Astrocyte of the cerebellum (primary cell): Measurements from ENCODE around the gene MLH1.

Experiments
- DNase-seq: peaks from one replicate; pipeline ENCODE4 v3.0.0-alpha.2; 2011; ENCODE audit warnings: low read depth
- H3K4me3 ChIP-seq: 2 replicates; pipeline ENCODE4 v1.5.1; 2011; ENCODE audit warnings: mild to moderate bottlenecking, low read depth, low read length, moderate library complexity
- in situ Hi-C: cut with HindIII; loops from 2 replicates; pipeline ENCODE4 v1.10.0; 2017; ENCODE audit warnings: low sequenced_read_pairs
- TF ChIP-seq, protein P1 (sequence below): IDR thresholded peaks from 2 replicates; pipeline ENCODE4 v1.5.1; 2012; ENCODE audit warnings: low read length, low read depth, moderate library complexity, mild to moderate bottlenecking; ENCODE audit errors: missing control alignments

Gene MLH1

GRCh38 chr3:36991923-36992805, 1.2 kb upstream of the MLH1 start:
- DNase-seq = peak; percentile 23
- peak overlapping the region; percentile 63 for H3K4me3 ChIP-seq
- in situ Hi-C loops = no loop called here
- TF ChIP-seq, protein P1, sequence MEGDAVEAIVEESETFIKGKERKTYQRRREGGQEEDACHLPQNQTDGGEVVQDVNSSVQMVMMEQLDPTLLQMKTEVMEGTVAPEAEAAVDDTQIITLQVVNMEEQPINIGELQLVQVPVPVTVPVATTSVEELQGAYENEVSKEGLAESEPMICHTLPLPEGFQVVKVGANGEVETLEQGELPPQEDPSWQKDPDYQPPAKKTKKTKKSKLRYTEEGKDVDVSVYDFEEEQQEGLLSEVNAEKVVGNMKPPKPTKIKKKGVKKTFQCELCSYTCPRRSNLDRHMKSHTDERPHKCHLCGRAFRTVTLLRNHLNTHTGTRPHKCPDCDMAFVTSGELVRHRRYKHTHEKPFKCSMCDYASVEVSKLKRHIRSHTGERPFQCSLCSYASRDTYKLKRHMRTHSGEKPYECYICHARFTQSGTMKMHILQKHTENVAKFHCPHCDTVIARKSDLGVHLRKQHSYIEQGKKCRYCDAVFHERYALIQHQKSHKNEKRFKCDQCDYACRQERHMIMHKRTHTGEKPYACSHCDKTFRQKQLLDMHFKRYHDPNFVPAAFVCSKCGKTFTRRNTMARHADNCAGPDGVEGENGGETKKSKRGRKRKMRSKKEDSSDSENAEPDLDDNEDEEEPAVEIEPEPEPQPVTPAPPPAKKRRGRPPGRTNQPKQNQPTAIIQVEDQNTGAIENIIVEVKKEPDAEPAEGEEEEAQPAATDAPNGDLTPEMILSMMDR = no peak

DNA sequence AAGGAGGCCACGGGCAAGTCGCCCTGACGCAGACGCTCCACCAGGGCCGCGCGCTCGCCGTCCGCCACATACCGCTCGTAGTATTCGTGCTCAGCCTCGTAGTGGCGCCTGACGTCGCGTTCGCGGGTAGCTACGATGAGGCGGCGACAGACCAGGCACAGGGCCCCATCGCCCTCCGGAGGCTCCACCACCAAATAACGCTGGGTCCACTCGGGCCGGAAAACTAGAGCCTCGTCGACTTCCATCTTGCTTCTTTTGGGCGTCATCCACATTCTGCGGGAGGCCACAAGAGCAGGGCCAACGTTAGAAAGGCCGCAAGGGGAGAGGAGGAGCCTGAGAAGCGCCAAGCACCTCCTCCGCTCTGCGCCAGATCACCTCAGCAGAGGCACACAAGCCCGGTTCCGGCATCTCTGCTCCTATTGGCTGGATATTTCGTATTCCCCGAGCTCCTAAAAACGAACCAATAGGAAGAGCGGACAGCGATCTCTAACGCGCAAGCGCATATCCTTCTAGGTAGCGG, 452 bp upstream of the MLH1 start, which contains the start of gene EPM2AIP1:
EPM2AIP1 (minus strand) TSS at position 326 of the 520 bp plus-strand sequence; CDS start at position 272, 54 bp downstream.
- in situ Hi-C loops = no loop called here

DNA sequence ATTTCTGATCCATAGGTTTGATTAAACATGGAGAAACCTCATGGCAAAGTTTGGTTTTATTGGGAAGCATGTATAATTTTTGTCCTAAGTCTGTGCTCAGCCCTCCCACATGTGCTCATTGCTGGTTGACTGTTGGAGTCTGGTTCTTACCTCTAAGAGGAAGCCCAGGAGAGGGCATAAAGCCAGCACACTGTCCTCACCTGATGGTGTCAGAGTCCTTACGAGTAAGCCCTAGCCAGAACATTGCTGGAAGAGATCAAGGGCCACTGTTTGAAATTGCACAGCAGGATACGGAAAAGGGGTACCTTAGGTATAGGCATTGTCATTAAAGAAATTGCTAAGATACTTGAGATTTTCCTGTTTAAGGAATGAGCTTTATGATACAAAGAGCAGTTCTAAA, 21.3 kb downstream of the MLH1 start:
- in situ Hi-C loops = no loop called here
- no peak overlapping the region for H3K4me3 ChIP-seq
- DNase-seq = no peak
- TF ChIP-seq, protein P1 = no peak

More for the DNA sequence above, 452 bp upstream of the MLH1 start, which contains the start of gene EPM2AIP1:
- DNase-seq = no peak
- peak within 1 kb of the TSS; percentile 63 for H3K4me3 ChIP-seq
- TF ChIP-seq, protein P1 = peak; percentile 11

GRCh38 chr3:37015642-37016041, 22.3 kb downstream of the MLH1 start:
- in situ Hi-C loops = no loop called here
- TF ChIP-seq, protein P1 = no peak

GRCh38 chr3:37016903-37017302, 23.6 kb downstream of the MLH1 start:
- H3K4me3 ChIP-seq = no peak overlapping the region
- DNase-seq = no peak
- TF ChIP-seq, protein P1 = no peak
- in situ Hi-C loops = no loop called here

More at GRCh38 chr3:37015642-37016041, 22.3 kb downstream of the MLH1 start:
- no peak for DNase-seq
- no peak overlapping the region for H3K4me3 ChIP-seq

GRCh38 chr3:37017683-37018082, 24.4 kb downstream of the MLH1 start:
- no peak overlapping the region for H3K4me3 ChIP-seq
- no peak for DNase-seq
- in situ Hi-C loops = no loop called here
- TF ChIP-seq, protein P1 = no peak
